Suprapubic skin (tissue), 4 donors: ENCODE results near the gene IL36B.

Experiments
- EP300 ChIP-seq: sonication (generic); formaldehyde crosslinking; IDR thresholded peaks from one replicate; pipeline ENCODE4 v1.6.1; 2017; ENCODE audit warnings: antibody characterized with exemption
- POLR2A ChIP-seq, 2 donors: fragments of 450-650 bp; IDR thresholded peaks; one replicate each; pipeline ENCODE4 v1.6.1; 2017; ENCODE audit warnings: antibody characterized with exemption in 2 of 2, mild to moderate bottlenecking in 2 of 2, moderate library complexity in 2 of 2
- POLR2AphosphoS5 ChIP-seq, 3 donors: sonication (generic); formaldehyde crosslinking; IDR thresholded peaks; one replicate each; pipeline ENCODE4 v1.6.1; 2017; ENCODE audit warnings: antibody characterized with exemption in 3 of 3
- TF ChIP-seq, protein P1 (sequence below), 2 donors: fragments of 200-600 bp in 1 of 2; fragments of 450-650 bp in 1 of 2; sonication (generic) in 1 of 2; IDR thresholded peaks; one replicate each; pipeline ENCODE4 v1.5.1; 2016 to 2019; ENCODE audit warnings: antibody characterized with exemption in 2 of 2, mild to moderate bottlenecking in 1 of 2, moderate library complexity in 1 of 2

DNA sequence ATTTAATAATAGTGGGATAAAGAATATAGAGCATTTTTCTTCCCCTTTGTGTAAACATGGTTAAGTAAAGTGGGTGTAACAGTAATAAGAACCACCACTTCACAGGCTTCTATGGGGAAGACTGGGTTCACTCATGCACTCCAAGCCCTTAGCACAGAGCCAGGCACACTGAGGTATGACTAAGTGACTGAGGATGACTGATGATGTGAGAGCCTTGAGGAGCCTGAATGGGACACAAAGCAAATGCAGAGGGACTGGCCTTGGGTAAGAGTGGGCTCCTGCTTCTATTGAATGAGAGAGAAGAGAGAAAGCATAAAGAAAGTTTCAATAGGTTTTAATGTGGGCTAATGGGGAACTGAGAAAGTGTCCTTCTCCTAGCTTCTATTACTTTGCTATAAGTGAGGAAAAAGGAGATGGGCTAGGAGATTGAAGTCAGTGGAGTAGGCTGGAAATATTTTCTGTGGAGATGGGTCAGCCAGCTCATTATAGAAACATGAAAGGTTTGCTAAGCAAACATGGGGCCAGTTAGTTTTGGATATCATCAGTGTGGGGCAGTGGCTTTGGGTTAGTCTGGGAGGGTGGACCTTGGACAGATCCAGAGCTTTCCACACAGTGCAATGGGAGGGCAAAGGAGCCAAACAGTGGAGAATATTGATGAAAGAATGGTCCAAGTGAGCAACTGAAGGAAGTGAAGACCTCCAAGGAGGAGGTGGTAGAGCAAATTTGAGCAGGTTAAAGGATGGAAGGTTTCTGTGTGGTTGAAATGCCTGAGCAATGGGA lies 35.7 kb upstream of the IL36B start:
- TF ChIP-seq, protein P1, sequence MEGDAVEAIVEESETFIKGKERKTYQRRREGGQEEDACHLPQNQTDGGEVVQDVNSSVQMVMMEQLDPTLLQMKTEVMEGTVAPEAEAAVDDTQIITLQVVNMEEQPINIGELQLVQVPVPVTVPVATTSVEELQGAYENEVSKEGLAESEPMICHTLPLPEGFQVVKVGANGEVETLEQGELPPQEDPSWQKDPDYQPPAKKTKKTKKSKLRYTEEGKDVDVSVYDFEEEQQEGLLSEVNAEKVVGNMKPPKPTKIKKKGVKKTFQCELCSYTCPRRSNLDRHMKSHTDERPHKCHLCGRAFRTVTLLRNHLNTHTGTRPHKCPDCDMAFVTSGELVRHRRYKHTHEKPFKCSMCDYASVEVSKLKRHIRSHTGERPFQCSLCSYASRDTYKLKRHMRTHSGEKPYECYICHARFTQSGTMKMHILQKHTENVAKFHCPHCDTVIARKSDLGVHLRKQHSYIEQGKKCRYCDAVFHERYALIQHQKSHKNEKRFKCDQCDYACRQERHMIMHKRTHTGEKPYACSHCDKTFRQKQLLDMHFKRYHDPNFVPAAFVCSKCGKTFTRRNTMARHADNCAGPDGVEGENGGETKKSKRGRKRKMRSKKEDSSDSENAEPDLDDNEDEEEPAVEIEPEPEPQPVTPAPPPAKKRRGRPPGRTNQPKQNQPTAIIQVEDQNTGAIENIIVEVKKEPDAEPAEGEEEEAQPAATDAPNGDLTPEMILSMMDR (IDR thresholded peaks at IDR 0.05): no peak
- TF ChIP-seq POLR2A (IDR thresholded peaks at IDR 0.05) (no peak), POLR2AphosphoS5 (IDR thresholded peaks at IDR 0.05) (no peak), EP300 (no peak)
